ENCODE measurements around the gene POMZP3.
"Not testable (repeated sequence)": the region's sequence is repeated elsewhere in the genome, so short reads cannot be mapped to it uniquely, and the experiment has no call there.

Gene POMZP3

DNA sequence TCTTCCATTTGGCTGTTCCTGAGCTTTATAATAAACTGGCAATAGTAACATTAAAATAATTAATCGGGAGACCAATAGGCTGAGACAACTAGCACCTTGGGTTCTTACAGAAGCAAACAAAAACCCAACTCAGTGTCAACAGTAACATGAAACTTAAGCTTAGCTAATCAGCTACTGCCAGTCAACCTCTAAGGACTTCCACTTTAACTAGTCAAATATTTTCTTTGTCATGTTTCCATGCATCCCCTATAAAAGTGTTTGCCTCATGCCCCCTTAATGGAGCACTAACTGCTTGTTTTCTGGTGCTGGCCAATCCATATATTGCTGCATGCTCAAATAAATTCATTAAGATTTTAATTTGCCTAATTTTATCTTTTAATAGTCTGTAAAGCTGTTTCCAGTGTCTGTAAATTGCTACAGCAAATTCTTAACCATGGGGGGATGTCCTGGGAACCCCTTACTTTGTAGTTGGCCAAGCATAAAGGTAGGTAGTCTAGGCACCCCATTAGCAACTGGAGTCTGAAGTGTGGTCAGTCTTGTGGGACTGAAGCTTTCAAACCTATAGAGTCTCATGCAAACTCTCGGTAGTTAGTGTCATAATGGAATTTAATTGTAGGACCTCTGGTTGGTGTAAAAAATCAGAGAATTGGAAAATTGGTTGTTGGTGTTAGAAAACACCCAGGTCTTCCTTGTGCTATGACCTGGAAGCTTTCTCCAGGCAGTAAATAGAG is 40.3 kb downstream of the POMZP3 start:
- not testable (repeated sequence) for DNase-seq (ENCODE audit: low read depth in 2 of 2)

DNA sequence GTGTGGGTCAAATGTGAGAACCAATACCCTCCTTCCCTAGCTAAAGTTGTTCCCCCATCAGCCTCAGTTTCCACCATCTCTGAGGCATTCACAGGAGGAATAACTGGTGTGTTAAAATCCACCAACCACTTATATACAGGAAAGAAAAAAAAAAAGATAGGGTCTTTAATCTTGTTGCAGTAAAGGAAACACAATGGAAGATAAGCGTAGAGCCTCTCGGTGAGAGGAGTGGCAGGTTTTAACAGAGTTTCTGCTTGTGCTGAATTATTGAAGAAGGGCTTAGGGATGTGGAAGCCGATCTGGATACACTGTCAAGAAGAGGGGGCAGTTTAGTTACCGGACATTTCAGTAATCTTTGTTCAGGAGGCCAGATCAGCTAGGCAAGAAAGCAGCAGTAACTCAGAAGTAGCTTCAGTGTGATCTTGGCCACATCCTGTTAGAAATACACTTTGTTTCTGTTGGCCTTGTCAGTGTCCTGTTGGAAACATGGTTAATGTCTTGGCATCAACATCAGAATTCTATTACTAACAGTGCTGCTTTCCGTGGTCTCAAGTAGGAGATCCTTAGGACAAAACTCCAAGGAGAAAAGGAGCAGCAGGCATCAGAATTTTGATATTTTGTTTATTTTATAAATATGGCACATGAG is 43.3 kb downstream of the POMZP3 start:
- not testable (repeated sequence) for DNase-seq (ENCODE audit: low read depth in 2 of 2)

DNA sequence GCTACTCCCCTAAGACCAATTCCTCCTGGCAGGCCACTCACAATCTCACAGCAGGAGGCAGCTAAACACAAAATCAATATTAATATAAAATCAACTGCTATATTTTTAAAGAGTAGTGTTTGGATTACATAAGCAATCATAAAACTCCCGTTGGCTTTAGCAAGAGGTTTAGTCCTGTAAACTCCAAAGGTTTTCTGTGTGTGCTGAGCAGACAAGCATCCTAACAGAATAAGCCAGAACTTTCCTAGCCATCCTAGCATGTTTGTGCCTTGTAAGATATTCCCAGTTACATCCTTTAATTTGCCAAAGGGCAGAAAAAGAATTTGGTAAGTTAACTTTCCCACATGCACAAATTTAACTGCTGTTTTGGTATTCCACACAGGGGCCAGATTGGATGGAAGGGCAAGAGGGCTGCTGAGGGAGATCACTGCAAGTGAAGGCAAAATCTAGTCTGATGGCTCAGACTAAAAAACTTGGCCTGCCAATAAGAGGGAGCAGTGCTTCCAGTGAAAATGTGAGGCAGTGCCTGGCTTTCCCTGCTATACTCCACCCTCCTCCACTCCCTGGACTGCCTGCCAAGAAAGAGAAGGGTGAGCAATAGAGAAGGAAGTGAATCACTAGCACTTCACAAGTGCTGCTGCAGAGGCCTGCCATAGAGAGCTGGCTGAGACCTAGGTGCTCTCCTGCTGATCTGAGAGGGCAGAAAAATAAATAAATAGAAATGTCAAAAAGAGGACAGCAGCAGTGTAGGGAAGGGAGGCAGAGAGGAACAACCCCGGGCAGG is 44.0 kb downstream of the POMZP3 start:
- DNase-seq (ENCODE audit: low read depth in 2 of 2): not testable (repeated sequence)

DNA sequence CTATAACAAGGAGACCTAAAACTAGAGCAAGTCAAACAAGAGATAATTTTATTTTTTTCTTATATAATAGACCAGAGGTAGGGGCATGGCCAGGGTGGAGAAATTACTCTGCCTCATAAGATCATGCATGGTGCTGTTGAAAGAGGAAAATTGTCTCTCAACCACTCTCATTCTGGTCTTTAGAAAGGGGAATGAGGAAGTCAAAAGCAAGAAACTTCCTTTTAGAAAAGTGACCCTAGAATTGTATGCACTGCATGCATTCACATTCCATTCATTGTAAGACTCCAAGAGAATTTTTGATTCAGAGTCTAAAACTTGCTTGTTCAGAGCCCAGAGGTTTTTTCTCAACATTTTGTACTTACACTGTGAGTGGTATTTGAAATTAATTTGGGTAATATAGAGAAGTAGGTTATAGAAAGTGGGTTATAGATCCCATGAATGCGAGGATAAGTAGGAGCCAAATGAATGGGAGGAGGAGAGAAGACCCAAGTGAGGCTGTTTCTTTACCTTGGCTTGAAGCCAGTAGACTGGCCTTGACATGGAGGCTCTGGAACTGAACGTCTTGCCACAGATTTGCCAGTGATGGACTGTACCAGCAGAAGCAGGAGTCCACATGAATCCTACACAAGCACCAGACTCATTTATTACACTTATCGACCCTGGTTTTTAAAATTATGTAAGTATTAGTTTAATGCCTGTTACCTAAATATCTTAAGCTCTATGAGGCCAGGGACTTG is 51.0 kb downstream of the POMZP3 start:
- DNase-seq (ENCODE audit: low read depth in 2 of 2): not testable (repeated sequence)

DNA sequence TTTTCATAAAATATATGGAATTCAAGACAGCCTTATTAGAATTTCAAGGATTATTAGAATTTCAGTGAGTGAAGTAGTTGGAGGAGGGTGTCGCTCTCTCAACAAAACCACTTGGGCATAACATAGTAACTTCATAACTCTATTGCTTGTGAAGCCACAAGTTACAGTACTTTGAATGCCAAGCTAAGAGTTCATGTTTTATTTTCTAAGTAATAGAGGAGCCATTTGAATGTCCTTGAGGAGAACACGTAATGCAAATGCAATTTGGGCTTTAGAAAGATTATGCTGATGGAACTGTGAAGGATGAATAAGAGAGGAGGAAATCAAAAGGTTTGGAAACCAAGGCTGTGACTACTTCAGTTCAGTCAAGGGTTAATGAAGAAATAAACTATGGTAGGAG is 51.6 kb downstream of the POMZP3 start:
- not testable (repeated sequence) for DNase-seq (ENCODE audit: low read depth in 2 of 2)

DNA sequence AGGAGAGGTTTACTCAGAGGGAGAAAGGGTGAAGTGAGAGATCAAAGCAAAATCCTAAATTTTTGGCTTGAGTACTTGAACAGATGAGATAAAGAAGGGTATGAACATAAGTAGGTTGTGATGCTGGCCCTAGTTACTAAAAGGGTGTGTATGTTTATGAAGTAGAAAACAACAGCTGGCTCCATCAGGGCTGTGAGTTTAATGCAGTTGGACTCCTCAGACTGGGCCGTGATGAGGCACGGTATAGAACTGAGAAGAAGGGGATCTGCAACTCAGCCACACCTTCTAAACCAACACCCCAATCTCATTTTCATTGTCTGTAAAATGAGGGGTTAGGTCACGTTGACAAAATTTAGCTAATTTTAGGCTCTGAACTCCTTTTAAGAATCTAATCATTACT is 54.8 kb downstream of the POMZP3 start:
- not testable (repeated sequence) for DNase-seq (ENCODE audit: low read depth in 2 of 2)

DNA sequence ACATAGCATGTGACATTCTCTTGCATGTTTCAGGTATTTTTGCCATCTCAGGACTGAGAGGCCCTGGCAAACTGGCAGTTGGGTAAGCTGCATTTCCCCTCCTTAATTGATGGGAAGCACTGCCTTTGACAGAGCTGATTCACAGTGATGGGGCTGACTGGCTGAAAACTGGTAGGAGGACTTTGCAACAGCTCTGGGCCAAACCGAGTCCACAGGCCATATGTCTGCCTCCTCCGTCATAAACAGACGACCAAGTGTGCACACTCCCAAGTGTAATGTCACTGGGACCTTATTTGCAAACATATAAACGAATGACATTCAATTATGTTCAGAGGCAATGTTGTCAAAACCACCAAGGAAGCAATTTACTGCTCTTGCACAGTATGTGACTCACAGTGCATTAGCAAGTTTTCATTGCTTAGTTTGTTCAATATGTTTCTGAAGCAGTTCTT is 56.7 kb downstream of the POMZP3 start:
- DNase-seq (ENCODE audit: low read depth in 2 of 2): not testable (repeated sequence)

DNA sequence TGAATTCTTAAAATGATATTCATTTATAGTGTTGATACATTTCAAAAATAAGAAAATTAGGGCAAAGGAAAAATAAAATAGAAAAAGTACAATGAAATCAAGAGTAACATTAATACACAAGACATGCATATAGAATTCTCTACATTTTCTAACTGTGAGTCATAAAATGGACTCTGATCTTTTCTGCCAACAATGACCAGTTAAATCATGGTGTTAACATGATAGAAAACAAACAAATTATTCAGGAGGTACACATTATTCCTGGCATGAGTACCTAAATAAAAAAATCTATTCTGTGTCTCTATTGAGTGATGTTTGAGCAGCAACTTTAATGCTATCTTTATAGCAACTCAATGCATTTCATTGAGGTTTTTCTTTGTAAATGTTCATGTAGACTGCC is 58.3 kb downstream of the POMZP3 start:
- not testable (repeated sequence) for DNase-seq (ENCODE audit: low read depth in 2 of 2)

DNA sequence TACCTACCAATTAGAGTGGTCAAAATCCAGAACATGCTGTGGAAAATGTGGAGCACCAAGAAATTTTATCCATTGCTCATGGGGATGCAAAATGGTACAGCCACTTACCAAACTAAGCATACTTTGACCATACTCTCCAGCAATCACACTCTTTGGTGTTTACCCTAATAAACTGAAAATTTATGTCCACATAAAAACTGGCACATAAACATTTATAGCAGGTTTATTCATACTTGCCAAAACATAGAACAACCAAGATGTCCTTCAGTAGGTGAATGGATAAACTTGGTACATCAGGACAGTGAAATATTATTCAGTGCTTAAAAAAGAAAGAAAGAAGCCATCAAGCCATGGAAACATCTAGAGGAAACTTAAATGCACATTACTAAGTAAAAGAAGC is 59.3 kb downstream of the POMZP3 start:
- not testable (repeated sequence) for DNase-seq (ENCODE audit: low read depth in 2 of 2)

DNA sequence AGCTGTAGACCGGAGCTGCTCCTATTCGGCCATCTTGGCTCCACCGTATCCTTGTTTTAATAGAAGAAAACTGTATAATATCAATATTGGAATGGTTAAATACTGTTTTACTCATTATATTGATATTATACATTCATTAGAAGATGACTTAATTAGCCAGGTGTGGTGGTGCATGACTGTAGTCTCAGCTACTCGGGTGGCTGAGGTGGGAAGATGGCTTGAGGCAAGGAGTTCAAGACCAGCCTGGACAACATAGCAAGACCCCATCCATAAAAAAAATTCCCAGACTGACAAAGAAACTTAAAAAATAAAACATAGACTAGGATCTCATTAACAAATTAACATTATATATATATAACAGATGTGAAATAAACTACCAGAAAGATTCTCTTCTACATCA is 59.8 kb downstream of the POMZP3 start:
- not testable (repeated sequence) for DNase-seq (ENCODE audit: low read depth in 2 of 2)

DNA sequence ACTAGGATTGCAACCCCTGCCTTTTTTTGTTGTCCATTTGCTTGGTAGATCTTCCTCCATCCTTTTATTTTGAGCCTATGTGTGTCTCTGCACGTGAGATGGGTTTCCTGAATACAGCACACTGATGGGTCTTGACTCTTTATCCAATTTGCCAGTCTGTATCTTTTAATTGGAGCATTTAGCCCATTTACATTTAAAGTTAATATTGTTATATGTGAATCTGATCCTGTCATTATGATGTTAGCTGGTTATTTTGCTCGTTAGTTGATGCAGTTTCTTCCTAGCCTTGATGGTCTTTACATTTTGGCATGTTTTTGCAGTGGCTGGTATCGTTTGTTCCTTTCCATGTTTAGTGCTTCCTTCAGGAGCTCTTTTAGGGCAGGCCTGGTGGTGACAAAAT is 62.1 kb downstream of the POMZP3 start:
- not testable (repeated sequence) for DNase-seq (ENCODE audit: low read depth in 2 of 2)

DNA sequence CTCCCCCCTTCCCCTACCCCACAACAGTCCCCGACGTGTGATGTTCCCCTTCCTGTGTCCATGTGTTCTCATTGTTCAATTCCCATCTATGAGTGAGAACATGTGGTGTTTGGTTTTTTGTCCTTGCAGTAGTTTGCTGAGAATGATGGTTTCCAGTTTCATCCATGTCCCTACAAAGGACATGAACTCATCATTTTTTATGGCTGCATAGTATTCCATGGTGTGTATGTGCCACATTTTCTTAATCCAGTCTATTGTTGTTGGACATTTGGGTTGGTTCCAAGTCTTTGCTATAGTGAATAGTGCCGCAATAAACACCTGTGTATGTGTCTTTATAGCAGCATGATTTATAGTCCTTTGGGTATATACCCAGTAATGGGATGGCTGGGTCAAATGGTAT is 65.7 kb downstream of the POMZP3 start:
- not testable (repeated sequence) for DNase-seq (ENCODE audit: low read depth in 2 of 2)

DNA sequence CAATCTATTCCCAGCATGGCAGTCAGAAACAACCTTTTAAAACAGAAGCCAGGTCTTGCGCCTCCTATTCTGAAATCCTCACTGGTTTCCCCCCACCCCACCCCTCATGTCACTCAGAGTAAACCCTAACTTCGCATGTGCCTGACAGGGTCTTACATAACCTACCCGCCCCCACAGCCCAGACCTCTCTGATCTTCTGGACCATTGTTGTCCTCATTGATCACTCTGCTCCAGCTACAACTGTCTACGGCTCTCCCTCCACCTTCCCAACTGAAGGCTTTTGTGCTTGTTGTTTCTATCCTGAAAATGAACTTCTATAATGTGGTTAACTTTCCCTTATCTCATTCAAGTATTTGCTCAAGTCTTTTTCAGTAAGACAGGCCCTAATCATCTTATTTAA is 66.9 kb downstream of the POMZP3 start:
- not testable (repeated sequence) for DNase-seq (ENCODE audit: low read depth in 2 of 2)

Data from stimulated activated CD8-positive, alpha-beta memory T cell treated with anti-CD3 and anti-CD28 coated beads, Interleukin-7, amount 100 ng/mL, for 1 hour (primary cell).